ENCODE results near the gene HS6ST3. TPM values are rescaled to one million over a fixed set of nuclear protein-coding genes. Genes with fewer than 3 reads are reported as not detected.

The HS6ST3 gene
- polyA plus RNA-seq, 1 donor, result 0.23 TPM

DNA sequence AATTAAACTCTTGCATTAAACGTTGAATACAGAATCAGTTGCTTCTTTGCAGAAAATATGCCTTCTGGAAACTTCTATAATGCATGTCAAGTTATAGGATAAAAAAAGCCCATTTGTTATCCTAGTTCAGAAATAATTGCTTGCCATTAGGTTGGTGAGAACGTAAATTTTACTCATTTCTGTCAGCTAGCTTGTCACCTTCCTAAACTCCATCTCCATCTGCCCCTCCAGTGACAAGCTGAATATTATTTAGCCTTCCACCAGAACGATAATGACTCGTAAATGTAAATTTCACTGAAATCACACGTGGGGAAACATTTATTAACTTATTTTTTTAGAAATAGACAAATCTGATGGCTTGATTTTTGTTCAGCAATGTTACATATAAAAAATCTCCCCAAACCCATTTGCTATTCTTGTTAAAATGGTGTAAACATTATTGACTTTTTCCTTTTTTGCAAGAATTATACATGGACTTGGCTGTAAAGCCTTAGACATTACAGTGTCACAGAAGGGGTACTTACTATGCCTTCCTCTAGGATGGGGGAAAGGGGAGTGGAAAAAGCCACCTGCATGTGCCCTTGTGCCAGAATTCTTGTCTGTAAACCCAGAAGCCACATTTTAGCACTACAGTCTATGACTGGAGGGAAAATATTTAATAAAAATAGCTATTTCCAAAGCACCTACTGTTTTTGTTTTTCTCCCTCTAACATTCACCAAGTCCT lies 577.5 kb downstream of the HS6ST3 start:
- no peak for DNase-seq

DNA sequence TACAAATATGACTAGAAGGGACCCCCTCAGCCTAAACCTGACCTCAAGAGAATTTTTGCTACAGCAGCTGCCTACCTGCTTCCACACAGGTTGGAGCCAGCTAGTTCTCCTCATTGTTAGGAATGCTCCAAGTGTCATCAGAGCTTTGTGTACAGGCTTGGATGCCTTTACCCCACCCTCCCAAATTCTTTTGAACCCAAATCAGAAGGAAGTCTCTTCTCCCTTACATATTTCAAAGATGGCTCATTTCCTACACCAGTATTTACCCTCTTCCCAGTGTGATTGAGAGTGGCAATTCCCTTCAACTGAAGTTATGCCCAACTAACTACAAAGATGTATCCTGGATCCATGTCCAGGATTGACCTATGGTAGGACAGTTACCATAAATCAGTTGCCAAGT lies 581.2 kb downstream of the HS6ST3 start:
- no peak for DNase-seq

DNA sequence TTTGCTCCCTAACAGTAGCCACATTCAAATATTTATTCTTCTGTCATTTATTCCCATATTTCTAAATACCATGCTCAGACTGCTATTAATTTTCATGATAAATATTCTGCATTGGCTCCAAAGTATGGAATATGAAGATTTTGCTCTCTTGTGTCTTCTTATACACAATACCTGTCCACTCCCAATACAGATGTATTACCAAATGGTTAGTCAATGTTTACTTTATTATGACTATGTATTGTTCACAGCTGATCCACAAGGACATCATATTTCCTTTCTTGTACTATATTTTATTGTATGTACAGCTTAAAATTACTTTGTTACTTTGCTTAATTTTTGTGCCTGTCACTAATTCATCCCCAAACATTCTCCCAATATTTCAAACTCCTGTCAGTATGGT lies 582.1 kb downstream of the HS6ST3 start:
- DNase-seq, result no peak

DNA sequence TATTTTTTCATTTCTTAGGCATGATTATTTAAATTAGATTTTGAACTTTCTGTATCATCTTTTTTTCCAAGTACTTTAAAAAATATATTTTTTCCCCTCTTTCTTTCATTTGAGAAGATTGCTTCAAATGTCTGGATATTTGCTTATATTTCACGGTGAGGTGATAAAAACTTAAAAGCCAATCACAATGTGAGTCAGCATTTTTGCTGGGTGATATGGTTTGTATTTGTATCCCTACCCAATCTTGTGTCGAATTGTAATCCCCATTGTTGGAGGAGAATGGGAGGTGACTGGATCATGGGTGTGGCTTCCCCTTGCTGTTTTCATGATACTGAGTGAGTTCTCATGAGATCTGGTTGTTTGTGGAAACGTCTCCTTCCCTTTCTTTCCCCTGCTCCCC lies 583.9 kb downstream of the HS6ST3 start:
- DNase-seq, result no peak

DNA sequence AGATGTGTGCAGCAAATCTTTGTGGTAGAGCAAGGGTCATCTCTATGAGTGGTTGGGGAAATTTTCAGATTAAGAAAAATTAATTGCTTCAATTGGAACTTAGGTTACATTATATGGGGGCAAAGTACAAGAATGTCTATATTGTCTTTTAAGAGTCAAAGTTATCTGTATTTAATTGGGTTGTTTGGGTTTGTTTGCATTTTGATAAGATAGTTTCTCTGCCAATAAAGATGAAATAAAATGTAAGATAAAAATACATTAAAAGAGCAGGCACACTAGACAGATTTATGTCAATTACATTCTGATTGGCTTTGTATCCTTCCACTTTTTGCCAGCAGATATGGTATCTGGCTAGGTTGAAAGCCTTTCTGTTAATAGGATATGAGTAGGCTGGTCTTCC lies 587.1 kb downstream of the HS6ST3 start:
- no peak for DNase-seq

DNA sequence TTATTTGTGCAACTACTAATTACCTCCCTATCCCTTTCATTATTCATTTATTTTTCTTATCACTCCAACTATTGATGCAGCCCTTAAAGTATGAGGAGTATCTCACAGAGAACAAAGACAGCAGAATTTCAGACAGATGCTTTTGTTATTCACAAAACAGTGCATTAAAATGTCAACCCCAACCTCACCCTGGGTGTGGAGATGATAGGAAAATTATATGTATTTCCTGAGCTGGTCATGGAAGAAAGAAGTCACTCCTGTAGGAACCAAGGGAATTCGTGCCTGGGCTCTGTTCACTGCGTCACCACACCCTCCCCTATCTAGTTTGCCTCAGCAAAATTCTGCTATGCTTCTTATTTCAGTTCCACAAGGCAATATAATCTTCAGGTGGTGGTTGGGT lies 588.9 kb downstream of the HS6ST3 start:
- DNase-seq, result no peak

DNA sequence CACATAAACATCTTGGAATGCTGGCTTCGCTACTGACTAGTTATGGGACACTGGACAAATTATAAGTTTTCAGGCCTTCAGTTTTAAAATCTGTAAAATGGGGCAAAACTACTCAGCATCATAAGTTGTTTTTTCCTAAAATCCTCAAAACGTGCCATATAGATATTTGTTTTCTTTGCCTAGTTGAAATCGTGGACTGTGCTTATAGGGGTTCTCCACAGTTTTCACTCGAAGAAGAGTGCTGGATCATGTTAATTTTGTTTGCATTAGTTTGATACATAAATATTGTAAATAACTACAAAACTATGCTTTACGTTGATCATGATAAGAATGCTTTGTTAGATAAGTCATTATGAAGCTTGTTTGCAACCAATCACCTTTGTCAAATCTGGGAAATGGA lies 591.0 kb downstream of the HS6ST3 start:
- DNase-seq, result no peak

DNA sequence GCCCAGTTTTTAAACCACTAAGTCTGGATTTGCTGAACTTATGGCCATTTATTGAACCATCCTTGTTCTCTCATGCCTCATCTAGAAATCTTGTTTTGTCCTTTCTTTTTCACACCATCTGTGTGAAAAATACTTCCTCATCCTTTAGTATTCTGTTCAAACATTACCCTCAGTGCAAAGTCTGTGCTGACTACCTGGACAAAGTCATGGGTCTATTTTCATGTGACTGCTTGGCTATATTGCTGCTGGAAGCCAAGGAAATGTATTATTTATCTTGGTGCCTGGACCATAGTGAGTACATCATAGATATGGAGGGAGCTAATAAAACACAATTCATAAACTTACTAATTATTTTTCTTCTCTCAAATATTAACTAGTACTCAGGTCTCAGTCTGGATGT lies 591.9 kb downstream of the HS6ST3 start:
- no peak for DNase-seq

DNA sequence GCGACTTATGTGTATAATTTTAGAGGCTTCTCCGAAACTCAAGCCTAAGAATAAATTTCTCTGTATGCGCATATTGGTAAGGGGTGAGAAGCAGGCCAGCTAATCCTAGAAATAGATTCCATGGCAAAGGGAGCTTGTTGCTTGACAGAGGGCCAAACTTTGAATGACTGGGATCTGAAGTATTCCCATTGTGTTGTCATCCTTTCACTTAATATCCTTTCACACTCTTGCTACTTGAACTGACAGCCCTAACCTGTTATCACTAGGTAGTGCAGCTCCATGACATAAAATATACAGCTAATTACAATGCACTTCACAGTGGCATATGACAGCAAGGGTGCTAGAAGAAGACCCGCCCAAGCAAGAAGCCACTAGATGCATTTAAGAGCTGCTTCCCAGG lies 594.6 kb downstream of the HS6ST3 start:
- no peak for DNase-seq

DNA sequence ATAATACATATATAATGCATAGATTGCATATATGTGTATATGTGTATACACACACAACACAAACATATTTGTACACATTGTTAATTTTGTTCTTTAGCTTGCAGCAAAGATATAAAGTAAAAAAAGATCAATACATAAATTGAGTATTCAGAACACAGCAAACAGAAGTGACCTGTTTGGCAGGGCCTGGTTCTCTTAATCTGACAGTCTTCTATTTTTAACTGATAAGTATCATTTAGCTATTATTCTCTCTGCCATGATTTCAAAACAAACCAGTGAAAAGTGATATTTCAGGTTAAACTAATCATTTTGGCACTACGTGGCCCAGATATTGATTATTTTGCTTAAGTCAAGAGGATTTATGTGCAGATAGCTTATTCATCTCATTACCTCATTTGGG lies 595.0 kb downstream of the HS6ST3 start:
- DNase-seq, result no peak

DNA sequence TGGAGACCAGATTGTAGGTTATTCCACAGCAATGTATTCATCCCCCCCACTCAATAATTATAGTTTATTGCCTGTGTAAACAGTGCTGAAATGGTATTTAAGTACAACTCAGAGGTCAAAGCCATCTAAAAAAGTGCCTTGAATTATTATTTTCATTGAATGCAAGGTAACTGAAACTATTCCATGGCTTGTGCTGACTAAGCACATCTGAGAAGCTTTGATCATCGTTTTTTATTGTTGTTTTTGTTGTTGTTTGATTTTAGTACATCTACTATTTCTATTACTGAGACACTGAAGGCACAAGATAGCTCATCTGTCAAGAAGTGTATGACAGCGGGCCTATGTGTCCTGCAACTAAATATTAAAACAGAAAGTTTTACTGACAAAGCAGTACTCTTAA lies 596.4 kb downstream of the HS6ST3 start:
- no peak for DNase-seq

DNA sequence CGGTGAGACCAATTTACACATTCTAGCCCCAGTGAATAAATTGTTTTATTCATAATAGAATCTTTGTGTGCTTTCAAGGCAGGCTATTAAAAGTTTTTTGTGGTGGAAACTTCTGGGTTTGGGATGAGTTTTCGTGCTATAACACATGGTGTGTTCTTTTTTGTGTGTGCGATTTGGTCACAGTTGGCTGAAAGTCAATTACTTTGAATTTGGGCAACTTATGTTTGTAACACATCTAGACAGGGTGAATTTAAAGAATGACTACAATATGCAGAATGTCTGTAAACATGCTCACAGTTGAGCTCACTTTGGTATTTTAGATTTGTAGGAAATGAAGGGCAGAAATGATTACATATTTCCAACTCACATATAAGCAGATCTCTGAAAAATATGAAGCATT lies 597.3 kb downstream of the HS6ST3 start:
- no peak for DNase-seq

DNA sequence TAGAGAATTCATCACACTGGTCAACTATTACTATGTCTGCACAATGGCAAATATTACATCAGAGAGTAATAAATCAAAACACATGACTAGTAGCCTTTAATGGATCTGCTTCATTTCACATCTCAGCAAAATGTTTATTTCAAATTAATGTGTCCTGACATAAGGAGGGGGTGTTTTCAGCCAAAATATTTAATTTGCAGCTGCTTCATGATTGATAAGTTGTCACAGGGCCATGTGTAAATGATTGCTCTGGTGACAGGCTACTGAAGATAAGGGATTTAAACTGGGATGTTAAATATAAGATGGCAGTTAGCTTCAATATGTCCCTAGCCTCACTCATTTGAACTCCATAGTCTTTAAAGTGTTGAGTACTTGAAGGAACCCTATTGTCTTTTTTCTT lies 601.1 kb downstream of the HS6ST3 start:
- DNase-seq, result no peak

DNA sequence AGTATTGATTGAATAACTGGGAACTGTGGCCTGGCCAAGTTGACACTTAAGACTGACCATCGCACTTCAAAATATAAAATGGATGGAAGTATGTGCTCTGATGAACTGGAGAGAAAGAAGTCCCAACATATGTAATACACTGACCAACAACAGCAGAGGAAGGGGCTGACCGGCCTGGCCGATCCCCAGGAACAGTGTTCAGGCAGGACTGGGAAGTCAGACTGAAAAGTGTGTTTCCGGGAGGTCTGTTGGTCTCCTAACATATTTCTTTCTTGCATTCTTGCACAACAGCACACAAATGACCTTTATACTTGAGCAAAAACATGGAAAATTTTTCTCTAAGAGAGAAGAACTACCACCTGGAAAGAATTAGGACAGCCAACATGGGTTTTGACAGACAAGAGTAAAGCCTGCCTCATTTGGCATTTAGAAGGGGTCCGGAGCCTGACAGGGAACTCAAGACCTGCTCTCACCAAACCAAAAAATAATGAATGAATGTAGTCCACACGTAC lies 606.5 kb downstream of the HS6ST3 start:
- DNase-seq, result no peak

DNA sequence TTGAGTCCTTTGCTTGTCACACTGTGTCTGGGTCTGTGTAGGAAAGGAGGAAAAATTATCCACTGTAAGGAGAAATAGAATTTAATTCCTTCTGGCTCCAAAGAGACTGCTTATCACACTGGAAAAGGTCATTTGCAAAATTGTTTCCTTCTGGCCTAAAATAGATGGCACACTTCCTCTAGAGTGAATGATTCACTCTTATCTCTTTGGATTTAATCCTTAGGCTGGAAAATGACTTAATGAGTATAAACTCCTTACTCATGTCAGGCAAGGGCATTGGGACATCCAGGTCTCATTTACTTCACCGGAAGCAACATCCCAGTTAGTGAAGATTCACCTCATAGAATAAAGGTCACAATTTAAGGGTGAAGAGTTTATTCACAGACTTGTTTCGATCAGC lies 610.8 kb downstream of the HS6ST3 start:
- DNase-seq, result no peak

DNA sequence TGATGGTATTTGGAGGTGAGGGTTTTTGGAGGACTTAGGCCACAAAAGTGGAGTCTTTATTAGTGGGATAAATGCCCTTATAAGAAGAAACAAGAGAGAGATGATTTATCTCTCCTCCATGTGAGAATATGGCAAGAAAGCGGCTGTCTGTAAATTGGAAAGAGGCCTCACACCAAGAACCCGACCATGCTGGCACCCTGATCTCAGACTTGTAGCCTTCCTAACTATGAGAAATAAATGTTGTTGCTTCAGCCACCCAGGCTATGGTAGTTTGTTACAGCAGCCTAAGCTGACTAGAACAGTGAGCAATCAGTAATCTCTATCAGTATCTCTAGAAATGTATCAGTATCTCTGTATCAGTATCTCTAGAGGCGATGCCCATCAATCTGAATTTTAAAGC lies 617.2 kb downstream of the HS6ST3 start:
- no peak for DNase-seq

DNA sequence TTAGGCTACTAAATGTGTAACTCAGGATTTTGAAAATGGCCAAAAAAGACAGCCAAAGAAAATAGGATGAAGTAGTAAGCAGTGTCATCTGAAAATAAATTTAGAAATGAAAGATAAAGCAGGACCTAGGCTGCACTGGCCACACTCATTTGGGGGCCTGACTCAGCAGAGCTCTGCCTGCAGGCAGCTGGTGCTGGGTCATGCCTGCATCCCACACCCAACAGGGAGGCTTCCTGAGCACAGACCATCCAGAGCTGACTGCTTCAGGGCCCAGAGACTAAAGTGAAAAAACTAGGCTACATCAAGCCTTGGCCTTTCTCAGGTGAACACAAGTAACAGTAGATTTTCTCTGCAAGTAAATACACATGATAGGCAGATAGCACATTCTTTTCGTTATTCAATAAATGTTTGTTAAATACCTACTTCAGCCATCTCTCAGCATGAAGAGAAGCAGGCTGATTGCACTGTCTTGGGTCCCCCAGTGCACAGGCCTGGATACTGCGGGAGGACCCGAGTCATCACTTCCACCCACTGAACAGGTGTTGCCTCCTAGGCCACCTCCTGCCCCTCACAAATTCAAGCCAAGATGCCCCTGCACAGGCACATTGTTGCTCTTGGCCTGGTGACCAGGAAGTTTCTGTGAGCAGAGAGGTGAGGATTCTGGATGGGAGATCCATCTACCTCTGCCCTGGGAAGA lies 620.4 kb downstream of the HS6ST3 start:
- no peak for DNase-seq

DNA sequence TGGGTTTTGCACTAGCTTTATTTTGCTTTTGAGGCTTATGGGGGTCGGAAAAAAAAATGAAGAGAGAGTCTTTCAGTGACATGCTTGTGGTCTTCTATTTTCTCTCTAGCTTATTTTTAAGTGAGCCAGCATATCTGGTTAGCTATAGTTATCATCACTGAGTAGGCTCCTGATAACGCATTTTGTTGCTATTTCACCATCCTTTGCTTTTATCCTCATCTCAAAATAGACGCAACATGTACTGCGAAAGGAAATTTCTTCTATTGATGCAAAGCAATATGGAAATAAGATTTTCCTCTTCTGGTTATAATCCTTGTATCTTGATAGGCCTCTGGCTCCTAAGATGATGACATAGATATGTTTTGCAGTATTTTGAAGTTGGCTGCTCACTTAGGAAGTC lies 630.5 kb downstream of the HS6ST3 start:
- no peak for DNase-seq

DNA sequence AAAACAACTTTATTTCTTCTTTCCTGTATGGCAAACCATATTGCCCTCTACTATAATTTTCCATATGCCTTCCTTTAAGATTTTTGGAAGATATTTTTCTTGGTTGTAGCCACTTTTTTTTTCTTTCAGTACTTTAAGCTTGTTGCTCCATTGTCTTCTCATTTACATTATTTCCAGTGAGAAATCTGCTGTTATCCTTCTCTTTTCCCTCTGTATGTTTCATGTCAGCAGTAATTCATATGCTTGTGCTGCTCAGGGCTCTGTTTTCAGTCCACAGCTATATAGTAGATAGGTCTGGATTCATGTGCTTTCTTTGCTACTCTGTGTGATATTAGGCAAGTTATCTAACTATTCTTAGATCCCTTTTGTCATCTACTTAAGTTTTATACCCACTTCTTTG lies 636.7 kb downstream of the HS6ST3 start:
- DNase-seq, result no peak

DNA sequence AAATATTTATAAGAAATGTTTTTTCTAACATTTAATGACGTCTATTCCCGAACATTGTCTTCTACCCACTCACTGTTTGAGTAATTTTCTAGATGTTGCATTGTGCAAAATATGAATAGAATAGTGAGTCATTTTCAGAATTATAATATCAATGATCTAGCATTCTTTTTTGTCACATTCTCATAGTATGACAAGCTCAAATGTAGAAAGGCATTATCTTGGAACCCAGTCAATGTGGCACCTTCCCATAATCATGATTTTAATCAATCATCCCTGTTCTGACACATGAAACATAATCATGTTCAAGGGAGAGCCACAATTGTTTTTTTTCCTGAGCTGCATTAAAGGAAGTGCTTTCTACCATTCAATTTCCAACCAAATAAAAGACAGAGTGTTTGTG lies 638.6 kb downstream of the HS6ST3 start:
- DNase-seq, result no peak

DNA sequence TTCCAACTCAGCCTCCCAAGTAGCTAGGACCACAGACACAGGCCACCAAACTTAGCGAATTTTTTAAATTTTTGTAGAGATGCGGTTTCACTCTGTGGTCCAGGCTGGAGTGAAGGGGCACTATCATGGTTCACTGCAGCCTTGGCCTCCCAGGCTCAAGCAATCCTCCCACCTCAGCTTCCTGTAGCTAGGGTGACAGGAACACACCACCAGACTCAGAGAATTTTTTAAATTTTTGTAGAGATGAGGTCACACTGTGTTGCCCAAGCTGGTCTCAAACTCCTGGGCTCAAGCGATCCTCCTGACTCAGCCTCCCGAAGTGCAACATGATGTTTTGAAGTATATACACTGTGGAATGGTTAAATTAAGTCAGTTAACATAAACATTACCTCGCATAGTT lies 640.8 kb downstream of the HS6ST3 start:
- DNase-seq, result no peak

DNA sequence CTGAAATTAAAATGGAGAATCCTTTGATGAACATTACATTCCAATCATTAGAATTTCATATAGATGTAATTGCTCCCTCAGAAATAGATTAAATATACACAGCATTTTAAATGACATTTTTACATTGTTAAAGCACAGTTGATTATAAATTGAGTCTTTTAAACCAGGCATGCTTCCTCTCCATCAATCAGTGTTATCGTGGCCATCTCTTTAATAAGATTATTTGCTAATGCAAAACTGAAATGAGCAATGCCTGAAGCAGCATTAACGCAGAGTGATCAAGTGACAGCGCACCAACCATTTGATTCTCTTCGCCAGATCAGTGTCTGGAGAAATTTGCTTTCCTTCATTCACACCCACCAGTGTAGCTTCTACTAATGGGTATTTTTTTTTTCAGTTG lies 644.6 kb downstream of the HS6ST3 start:
- no peak for DNase-seq

DNA sequence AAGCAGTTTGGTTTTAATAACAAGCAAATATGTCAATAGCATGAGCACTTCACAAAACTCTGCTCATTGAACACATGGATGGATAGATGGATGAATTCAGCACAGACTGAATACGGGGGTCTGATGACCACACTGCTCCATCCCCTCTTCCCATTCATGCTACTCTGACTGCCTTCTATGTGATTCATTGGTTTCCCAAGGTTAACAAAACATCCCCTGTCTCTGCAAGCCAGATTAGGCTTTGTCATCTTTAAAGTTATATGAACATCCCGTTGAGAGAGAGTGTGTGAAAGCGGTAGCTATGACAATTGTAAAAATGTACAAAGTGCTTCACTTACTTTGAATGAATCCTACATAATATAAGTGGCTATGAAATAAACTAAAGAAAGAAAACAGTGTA lies 651.9 kb downstream of the HS6ST3 start:
- no peak for DNase-seq

DNA sequence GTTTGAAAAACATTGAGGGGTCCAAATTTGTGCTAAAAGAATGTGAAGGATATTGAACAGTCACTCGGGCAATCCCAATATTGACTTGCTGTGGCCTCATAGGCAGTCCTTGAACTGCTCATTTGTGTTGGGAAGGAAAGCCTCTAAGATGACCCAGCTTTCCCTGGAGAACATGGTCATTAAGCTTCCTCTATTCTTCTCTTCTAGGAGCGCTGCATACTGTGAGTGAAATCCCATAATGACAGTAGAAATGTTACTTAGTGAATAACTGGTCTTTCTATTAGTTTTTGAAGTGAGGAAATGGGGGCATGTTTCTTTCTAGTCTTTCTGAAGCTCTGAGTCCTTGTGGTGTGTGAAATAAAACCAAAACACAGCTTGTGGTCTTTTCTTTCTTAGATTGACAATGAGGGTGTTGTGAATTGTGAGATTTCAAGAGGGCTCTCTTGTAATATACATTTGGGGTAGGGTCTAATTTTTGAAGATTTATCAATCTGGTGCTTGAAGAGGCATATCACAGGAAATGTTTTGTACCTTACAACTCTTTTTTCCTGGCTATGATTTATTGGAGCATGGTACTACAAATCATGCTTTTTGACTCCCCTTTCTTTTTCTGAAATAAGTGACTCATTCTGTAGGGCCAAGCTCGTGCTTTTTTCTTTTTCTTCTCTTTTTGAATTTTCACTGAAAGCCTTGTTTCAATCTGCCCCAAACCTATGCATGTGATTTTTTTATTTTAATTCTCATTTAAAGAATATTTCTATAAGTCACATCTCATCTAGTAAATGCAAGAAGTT lies 653.6 kb downstream of the HS6ST3 start:
- no peak for DNase-seq

All from hindlimb muscle (tissue), 1 donor.